Activated CD8-positive, alpha-beta memory T cell treated with anti-CD3 and anti-CD28 coated beads, Interleukin-2, amount 50 U/mL, for 1 hour (primary cell): ENCODE data around the gene VWA3B.
"Not testable (repeated sequence)": the region's sequence is repeated elsewhere in the genome, so short reads cannot be mapped to it uniquely, and the experiment has no call there.

Experiments
- DNase-seq: peaks from one replicate; pipeline ENCODE4 v3.0.0-alpha.2; 2020; ENCODE audit errors: extremely low read depth

The VWA3B gene

GRCh38 chr2:98086491-98087446 is at the start of gene VWA3B:
Gene VWA3B (plus strand): TSS chr2:98087167. CDS start chr2:98093093, 5,926 bp downstream.
- no peak for DNase-seq

- DNase-seq, result no peak
Observed at GRCh38 chr2:98037206-98037605, 49.8 kb upstream of the VWA3B start.

- no peak for DNase-seq
Observed at GRCh38 chr2:98037666-98038336, 49.2 kb upstream of the VWA3B start.

GRCh38 chr2:98039085-98039756 is 47.7 kb upstream of the VWA3B start:
- no peak for DNase-seq

GRCh38 chr2:98040331-98040939 is 46.5 kb upstream of the VWA3B start:
- DNase-seq, result no peak

GRCh38 chr2:98043101-98043500 is 43.9 kb upstream of the VWA3B start:
- DNase-seq, result no peak

- DNase-seq, result not testable (repeated sequence)
Observed at GRCh38 chr2:98044730-98045129, 42.2 kb upstream of the VWA3B start.

GRCh38 chr2:98050070-98050469 is 36.9 kb upstream of the VWA3B start:
- DNase-seq, result no peak

GRCh38 chr2:98058191-98058975 is 28.6 kb upstream of the VWA3B start:
- no peak for DNase-seq

GRCh38 chr2:98060277-98060676 is 26.7 kb upstream of the VWA3B start:
- no peak for DNase-seq

- no peak for DNase-seq
Observed at GRCh38 chr2:98063291-98063854, 23.6 kb upstream of the VWA3B start.

GRCh38 chr2:98065808-98066207 is 21.2 kb upstream of the VWA3B start:
- DNase-seq, result no peak

GRCh38 chr2:98067160-98067559 is 19.8 kb upstream of the VWA3B start:
- no peak for DNase-seq

- DNase-seq, result no peak
Observed at GRCh38 chr2:98070081-98070480, 16.9 kb upstream of the VWA3B start.

- DNase-seq, result no peak
Observed at GRCh38 chr2:98072442-98072841, 14.5 kb upstream of the VWA3B start.

GRCh38 chr2:98078701-98079100 is 8.3 kb upstream of the VWA3B start:
- no peak for DNase-seq

- DNase-seq, result no peak
Observed at GRCh38 chr2:98084151-98084868, 2.7 kb upstream of the VWA3B start.

GRCh38 chr2:98084869-98085238 is 2.1 kb upstream of the VWA3B start:
- DNase-seq, result no peak

GRCh38 chr2:98085649-98086048 is 1.3 kb upstream of the VWA3B start:
- DNase-seq, result no peak

- no peak for DNase-seq
Observed at GRCh38 chr2:98087447-98088020, 567 bp downstream of the VWA3B start.
